GM19395 (cell line): ENCODE results near the gene CHRM2.

Source experiments
- ATAC-seq: cut with Tn5 transposase; IDR thresholded peaks from one replicate; pipeline ENCODE4 v1.9.1; 2021; ENCODE audit warnings: mild to moderate bottlenecking, moderate library complexity; ENCODE audit not compliant: unreplicated experiment

Gene CHRM2

GRCh38 chr7:136891850-136892249, 23.4 kb downstream of the CHRM2 start:
- ATAC-seq, result no peak

- ATAC-seq, result no peak
These were observed 26.3 kb downstream of the CHRM2 start for GRCh38 chr7:136894789-136895188.

- no peak for ATAC-seq
These were observed 29.2 kb downstream of the CHRM2 start for GRCh38 chr7:136897676-136898075.

GRCh38 chr7:136900005-136900404, 31.6 kb downstream of the CHRM2 start:
- no peak for ATAC-seq

- no peak for ATAC-seq
These were observed 42.3 kb downstream of the CHRM2 start for GRCh38 chr7:136910771-136911170.

GRCh38 chr7:136911344-136911743, 42.9 kb downstream of the CHRM2 start:
- ATAC-seq, result no peak

GRCh38 chr7:136912339-136912738, 43.9 kb downstream of the CHRM2 start:
- ATAC-seq, result no peak

- ATAC-seq, result no peak
These were observed 45.6 kb downstream of the CHRM2 start for GRCh38 chr7:136914016-136914415.

- no peak for ATAC-seq
These were observed 51.4 kb downstream of the CHRM2 start for GRCh38 chr7:136919820-136920219.

- ATAC-seq, result no peak
These were observed 54.7 kb downstream of the CHRM2 start for GRCh38 chr7:136923111-136923667.

GRCh38 chr7:136925044-136925443, 56.6 kb downstream of the CHRM2 start:
- ATAC-seq, result no peak

- no peak for ATAC-seq
These were observed 57.1 kb downstream of the CHRM2 start for GRCh38 chr7:136925556-136925955.

GRCh38 chr7:136931169-136931867, 62.9 kb downstream of the CHRM2 start:
- ATAC-seq, result no peak

- no peak for ATAC-seq
These were observed 69.0 kb downstream of the CHRM2 start for GRCh38 chr7:136937436-136937835.

- no peak for ATAC-seq
These were observed 70.0 kb downstream of the CHRM2 start for GRCh38 chr7:136938476-136938875.

GRCh38 chr7:136940122-136940521, 71.7 kb downstream of the CHRM2 start:
- ATAC-seq, result no peak

- no peak for ATAC-seq
These were observed 72.5 kb downstream of the CHRM2 start for GRCh38 chr7:136940917-136941316.

- no peak for ATAC-seq
These were observed 73.4 kb downstream of the CHRM2 start for GRCh38 chr7:136941816-136942215.

GRCh38 chr7:136942401-136942800, 73.9 kb downstream of the CHRM2 start:
- ATAC-seq, result no peak

GRCh38 chr7:136942994-136943393, 74.5 kb downstream of the CHRM2 start:
- no peak for ATAC-seq

GRCh38 chr7:136947347-136947746, 78.9 kb downstream of the CHRM2 start:
- ATAC-seq, result no peak

- no peak for ATAC-seq
These were observed 81.9 kb downstream of the CHRM2 start for GRCh38 chr7:136950331-136950730.

GRCh38 chr7:136953386-136953785, 84.9 kb downstream of the CHRM2 start:
- no peak for ATAC-seq
